NOMO-1 treated with DMSO at 0.1 percent for 48 hours (cell line): ENCODE results near the gene SENP8.
A peak's percentile ranks its signal among the peaks of the same experiment; 100 is the strongest.

ENCODE experiments used
- DNase-seq: peaks from one replicate; lab custom pipeline; 2025; ENCODE audit not compliant: unreplicated experiment; lab: John Stamatoyannopoulos, UW

SENP8 gene

GRCh38 chr15:72112805-72113204, 5.4 kb upstream of the SENP8 start:
- no peak for DNase-seq

- DNase-seq = no peak
These were observed 4.7 kb upstream of the SENP8 start for GRCh38 chr15:72113347-72114031.

GRCh38 chr15:72116731-72117485, 1.3 kb upstream of the SENP8 start:
- DNase-seq = peak; percentile 2

- peak; percentile 81 for DNase-seq
These were observed 652 bp upstream of the SENP8 start for GRCh38 chr15:72117486-72118016.

- no peak for DNase-seq
These were observed 6.0 kb downstream of the SENP8 start for GRCh38 chr15:72124218-72124617.

GRCh38 chr15:72127724-72128322, 9.6 kb downstream of the SENP8 start:
- DNase-seq = no peak

- DNase-seq = no peak
These were observed 10.2 kb downstream of the SENP8 start for GRCh38 chr15:72128359-72128758.

- DNase-seq = no peak
These were observed 12.1 kb downstream of the SENP8 start for GRCh38 chr15:72130272-72130671.

GRCh38 chr15:72131922-72132321, 13.7 kb downstream of the SENP8 start:
- peak; percentile 5 for DNase-seq

- no peak for DNase-seq
These were observed 15.0 kb downstream of the SENP8 start for GRCh38 chr15:72133211-72133610.

- no peak for DNase-seq
These were observed 17.5 kb downstream of the SENP8 start for GRCh38 chr15:72135719-72136118.

- DNase-seq = no peak
These were observed 18.2 kb downstream of the SENP8 start for GRCh38 chr15:72136170-72137051.

- no peak for DNase-seq
These were observed 21.5 kb downstream of the SENP8 start for GRCh38 chr15:72139667-72140066.

- DNase-seq = no peak
These were observed 21.9 kb downstream of the SENP8 start for GRCh38 chr15:72140088-72140487.

GRCh38 chr15:72141171-72142084, 23.2 kb downstream of the SENP8 start:
- DNase-seq = peak; percentile 43

- no peak for DNase-seq
These were observed 28.0 kb downstream of the SENP8 start for GRCh38 chr15:72146221-72146620.

GRCh38 chr15:72146934-72147333, 28.7 kb downstream of the SENP8 start:
- no peak for DNase-seq

GRCh38 chr15:72147418-72147817, 29.2 kb downstream of the SENP8 start:
- DNase-seq = peak; percentile 54

- DNase-seq = no peak
These were observed 35.2 kb downstream of the SENP8 start for GRCh38 chr15:72153269-72154000.
